B cell (primary cell): ENCODE measurements around the gene ADAMTS17. TPM values are rescaled to one million over a fixed set of nuclear protein-coding genes. Genes with fewer than 3 reads are reported as not detected.

ENCODE experiments used
- ATAC-seq: fragments of 200-7000 bp; cut with Tn5 transposase; one replicate; pipeline ENCODE4 v1.10.0; 2021; ENCODE audit warnings: low read depth, mild to moderate bottlenecking, moderate number of reproducible peaks, moderate library complexity
- CTCF ChIA-PET: fragments of 350-600 bp; sonication (Branson Sonifier 250); formaldehyde crosslinking; loops from one replicate; lab custom pipeline; 2021; ENCODE audit warnings: antibody characterized with exemption, inconsistent platforms; lab: Charles Lee
- POLR2A ChIA-PET: fragments of 350-600 bp; sonication (Branson Sonifier 250); formaldehyde crosslinking; loops from one replicate; lab custom pipeline; 2021; ENCODE audit warnings: antibody characterized with exemption; lab: Charles Lee
- DNase-seq: peaks from one replicate; pipeline ENCODE4 v3.0.0; 2013
- H2AFZ ChIP-seq: 2 replicates; pipeline ENCODE4 v1.6.1; 2012; ENCODE audit warnings: mild to moderate bottlenecking, low read depth, low read length; ENCODE audit not compliant: insufficient read depth, poor library complexity, severe bottlenecking
- H3K27ac ChIP-seq, 2 donors: 1 replicate in 1 of 2; 2 replicates in 1 of 2; pipeline ENCODE4 v1.5.1; 2012 to 2013; ENCODE audit warnings: low read length in 2 of 2, mild to moderate bottlenecking in 2 of 2, moderate library complexity in 1 of 2
- H3K27me3 ChIP-seq, 4 experiments: fragments of 200-600 bp in 1 of 4; sonication (generic) in 1 of 4; replicated peaks in 1 of 4; 1 replicate in 2 of 4; 2 replicates in 2 of 4; pipeline versions ENCODE4 v1.6.1 to v1.7.0; 2013 to 2016; ENCODE audit warnings: low read length in 3 of 4, mild to moderate bottlenecking in 2 of 4, mixed read lengths in 1 of 4, moderate library complexity in 1 of 4; ENCODE audit not compliant: insufficient read depth in 4 of 4, control insufficient read depth in 3 of 4; ENCODE audit errors: control extremely low read depth in 1 of 4
- H3K36me3 ChIP-seq, 2 experiments: replicated peaks in 1 of 2; 1 replicate in 1 of 2; 2 replicates in 1 of 2; pipeline versions ENCODE4 v1.6.1 to v1.7.1; 2013; ENCODE audit warnings: low read length in 1 of 2; ENCODE audit not compliant: insufficient read depth in 2 of 2, control insufficient read depth in 1 of 2; ENCODE audit errors: control extremely low read depth in 1 of 2, extremely low read depth in 1 of 2
- H3K4me1 ChIP-seq, 2 donors: fragments of 200-600 bp in 1 of 2; sonication (generic) in 1 of 2; 1 replicate in 1 of 2; 2 replicates in 1 of 2; pipeline versions ENCODE4 v1.5.1 to v1.6.1; 2013 to 2017; ENCODE audit warnings: low read length in 2 of 2; ENCODE audit not compliant: control insufficient read depth in 2 of 2, insufficient read depth in 2 of 2
- H3K4me2 ChIP-seq: replicated peaks from 2 replicates; pipeline ENCODE3; 2012; ENCODE audit warnings: mild to moderate bottlenecking, low read depth, low read length; ENCODE audit not compliant: poor library complexity, severe bottlenecking
- H3K4me3 ChIP-seq, 5 experiments: fragments of 200-600 bp in 1 of 5; sonication (generic) in 1 of 5; 1 replicate in 3 of 5; 2 replicates in 2 of 5; pipeline versions ENCODE4 v1.5.1 to v1.7.0; 2011 to 2016; ENCODE audit warnings: low read length in 4 of 5, mild to moderate bottlenecking in 4 of 5, low read depth in 2 of 5, control low read depth in 1 of 5, moderate library complexity in 1 of 5; ENCODE audit not compliant: insufficient read depth in 1 of 5; ENCODE audit errors: control extremely low read depth in 1 of 5, extremely low read depth in 1 of 5
- H3K79me2 ChIP-seq: fragments of 200-600 bp; sonication (generic); one replicate; pipeline ENCODE4 v1.6.0; 2016; ENCODE audit warnings: low read length; ENCODE audit not compliant: control insufficient read depth, insufficient read depth
- H3K9ac ChIP-seq: fragments of 200-600 bp; sonication (generic); 2 replicates; pipeline ENCODE4 v1.6.1; 2017; ENCODE audit warnings: mild to moderate bottlenecking, low read length, moderate library complexity
- H3K9me3 ChIP-seq, 3 donors: one replicate each; pipeline versions ENCODE4 v1.6.1 to v1.7.1; 2013; ENCODE audit warnings: low read length in 2 of 3; ENCODE audit not compliant: control insufficient read depth in 2 of 3, insufficient read depth in 1 of 3; ENCODE audit errors: control extremely low read depth in 1 of 3
- H4K20me1 ChIP-seq: 2 replicates; pipeline ENCODE4 v1.6.0; 2012; ENCODE audit warnings: mild to moderate bottlenecking, low read length; ENCODE audit not compliant: insufficient read depth, control insufficient read depth, poor library complexity, severe bottlenecking
- H3K27ac Mint-ChIP-seq: one replicate; pipeline ENCODE4 v1.8.0; 2021; ENCODE audit warnings: mixed read lengths
- H3K27me3 Mint-ChIP-seq: one replicate; pipeline ENCODE4 v1.8.0; 2021; ENCODE audit warnings: mixed read lengths
- H3K4me1 Mint-ChIP-seq: one replicate; pipeline ENCODE4 v1.8.0; 2021; ENCODE audit warnings: mixed read lengths
- H3K4me3 Mint-ChIP-seq: one replicate; pipeline ENCODE4 v1.8.0; 2021; ENCODE audit warnings: mixed read lengths
- H3K9me3 Mint-ChIP-seq: one replicate; pipeline ENCODE4 v1.8.0; 2022; ENCODE audit warnings: mixed read lengths; ENCODE audit not compliant: insufficient read depth
- EZH2 ChIP-seq: IDR thresholded peaks from 2 replicates; pipeline ENCODE4 v1.6.1; 2012; ENCODE audit warnings: borderline replicate concordance, low read depth, mild to moderate bottlenecking, moderate library complexity, low read length; ENCODE audit not compliant: insufficient read depth, poor library complexity, severe bottlenecking
- WGBS: methylation state at CpG from one replicate; pipeline ENCODE4 v1.1.5; 2013; ENCODE audit warnings: missing lambda C conversion rate; ENCODE audit not compliant: insufficient coverage; 5-methylcytosine and 5-hydroxymethylcytosine counted together
- intact Hi-C: fragments of 100-400 bp; cut with micrococcal nuclease; formaldehyde crosslinking; loops from one replicate; pipeline ENCODE4 v1.10.0; 2022
- polyA plus RNA-seq: library from polyadenylated mRNA; depleted of rRNA; stranded (reverse); fragments of >200 nt; gene quantifications from 2 replicates; pipeline ENCODE4 v1.2.3, GENCODE V29; 2012
- total RNA-seq, 2 donors: library from RNA; stranded (reverse); fragments of 120-200 nt in 1 of 2; gene quantifications; 1 replicate in 1 of 2; 2 replicates in 1 of 2; pipeline versions ENCODE4 v1.2.3 to v1.2.4, GENCODE V29; 2013 to 2022
- TF ChIP-seq, protein P1 (sequence below): fragments of 200-600 bp; IDR thresholded peaks from one replicate; pipeline ENCODE4 v1.8.0; 2022; ENCODE audit warnings: antibody characterized with exemption, mild to moderate bottlenecking

ADAMTS17 gene
- total and polyA plus RNA-seq, 2 donors (not counting 1 experiment from before 2014, with no cell fraction given), result 0.10 TPM; not detected in 1

DNA sequence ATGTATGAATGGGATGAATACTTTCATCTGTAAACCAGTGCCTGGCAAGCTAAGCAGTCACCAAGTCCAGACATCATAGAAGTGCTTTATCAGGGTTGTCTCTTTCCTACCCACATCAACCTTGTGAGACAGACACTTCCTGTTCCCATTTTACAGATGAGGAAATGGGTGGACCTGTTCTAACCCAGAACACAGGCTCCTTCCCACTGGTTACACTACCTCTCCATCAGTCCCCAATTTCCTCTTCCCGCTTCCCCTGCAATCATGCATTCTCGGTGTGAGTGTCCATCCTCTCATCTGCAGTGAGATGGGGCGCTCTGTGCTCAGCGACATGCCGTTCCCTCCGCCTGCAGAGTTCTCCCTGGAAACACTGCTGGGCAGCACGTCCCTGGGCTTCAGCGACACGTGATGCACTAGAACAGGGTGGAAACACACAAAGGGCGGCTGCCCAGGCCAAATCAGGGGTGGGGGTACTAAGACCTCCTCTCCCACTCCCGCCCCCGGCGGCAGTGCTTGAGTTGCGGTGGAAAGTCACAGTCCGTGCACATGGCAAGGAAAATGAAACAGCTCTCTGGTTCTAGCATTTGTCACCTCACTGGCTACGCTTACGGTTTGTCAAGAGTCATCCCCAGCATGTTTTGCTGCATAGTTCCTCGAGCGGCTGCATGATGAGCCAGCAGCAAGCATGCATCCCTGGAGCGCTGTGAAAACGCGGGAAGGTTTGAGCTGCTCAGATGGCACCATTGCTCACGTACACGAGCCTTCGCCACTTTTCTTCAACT, 201.1 kb downstream of the ADAMTS17 start:
- 85% methylated on average over 25 of the region's 25 CpGs for WGBS
- no peak for DNase-seq
- ChIA-PET POLR2A (no interaction called here), CTCF (no interaction called here)
- Histone ChIP-seq H4K20me1 (no peaks in the 10 kb centered on the region), H3K4me2 (no peak overlapping the region), H3K4me3 (no peak overlapping the region), H3K27ac (no peak overlapping the region), H3K36me3 (no peaks in the 10 kb centered on the region), H3K79me2 (no peaks in the 10 kb centered on the region), H3K9me3 (peaks cover 0 to 1% (median 0%) of the 10 kb centered on the region in 3 donors), H3K4me1 (no peaks in the 10 kb centered on the region), H2AFZ (no peak overlapping the region), H3K27me3 (peaks cover 0 to 3% (median 0%) of the 10 kb centered on the region in 4 experiments), H3K9ac (no peak overlapping the region)
- intact Hi-C loops, result no loop called here
- H3K4me3 Mint-ChIP-seq, result no peak overlapping the region
- no peaks in the 10 kb centered on the region for H3K4me1 Mint-ChIP-seq
- no peaks in the 10 kb centered on the region for H3K9me3 Mint-ChIP-seq
- no peak overlapping the region for H3K27ac Mint-ChIP-seq
- H3K27me3 Mint-ChIP-seq, result peaks cover 11% of the 10 kb centered on the region
- no peak for ATAC-seq
- TF ChIP-seq, protein P1, sequence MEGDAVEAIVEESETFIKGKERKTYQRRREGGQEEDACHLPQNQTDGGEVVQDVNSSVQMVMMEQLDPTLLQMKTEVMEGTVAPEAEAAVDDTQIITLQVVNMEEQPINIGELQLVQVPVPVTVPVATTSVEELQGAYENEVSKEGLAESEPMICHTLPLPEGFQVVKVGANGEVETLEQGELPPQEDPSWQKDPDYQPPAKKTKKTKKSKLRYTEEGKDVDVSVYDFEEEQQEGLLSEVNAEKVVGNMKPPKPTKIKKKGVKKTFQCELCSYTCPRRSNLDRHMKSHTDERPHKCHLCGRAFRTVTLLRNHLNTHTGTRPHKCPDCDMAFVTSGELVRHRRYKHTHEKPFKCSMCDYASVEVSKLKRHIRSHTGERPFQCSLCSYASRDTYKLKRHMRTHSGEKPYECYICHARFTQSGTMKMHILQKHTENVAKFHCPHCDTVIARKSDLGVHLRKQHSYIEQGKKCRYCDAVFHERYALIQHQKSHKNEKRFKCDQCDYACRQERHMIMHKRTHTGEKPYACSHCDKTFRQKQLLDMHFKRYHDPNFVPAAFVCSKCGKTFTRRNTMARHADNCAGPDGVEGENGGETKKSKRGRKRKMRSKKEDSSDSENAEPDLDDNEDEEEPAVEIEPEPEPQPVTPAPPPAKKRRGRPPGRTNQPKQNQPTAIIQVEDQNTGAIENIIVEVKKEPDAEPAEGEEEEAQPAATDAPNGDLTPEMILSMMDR, result no peak
- TF ChIP-seq EZH2, result no peak

DNA sequence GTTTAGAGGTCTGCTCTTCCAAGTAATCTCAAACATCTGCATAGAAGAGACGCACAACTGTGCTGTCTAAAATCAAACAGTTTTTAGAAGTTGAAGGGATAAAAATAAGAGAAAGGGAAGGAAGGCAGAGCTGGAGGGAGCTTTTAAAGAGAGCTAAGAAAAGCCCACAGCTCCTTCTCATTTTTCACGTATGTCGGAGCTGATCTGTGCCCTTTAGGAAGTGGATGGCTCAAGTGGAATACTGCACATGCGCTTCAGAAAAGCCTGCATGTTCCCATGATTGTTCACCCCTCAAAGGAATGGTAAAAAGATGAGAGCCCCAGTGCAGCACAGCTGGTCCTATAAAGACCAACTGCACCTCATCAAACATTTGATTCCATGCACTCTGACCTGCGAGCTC, 207.2 kb downstream of the ADAMTS17 start:
- Mint-ChIP-seq H3K4me1 (no peaks in the 10 kb centered on the region), H3K9me3 (no peaks in the 10 kb centered on the region), H3K4me3 (no peak overlapping the region), H3K27me3 (peaks cover 8% of the 10 kb centered on the region), H3K27ac (no peak overlapping the region)
- ChIA-PET POLR2A (no interaction called here), CTCF (no interaction called here)
- H3K4me2 ChIP-seq, result no peak overlapping the region
- intact Hi-C loops, result no loop called here
- WGBS, result 20% methylated on average over 1 of the region's 5 CpGs
- H3K27ac ChIP-seq, result no peak overlapping the region
- H3K4me1 ChIP-seq, result no peaks in the 10 kb centered on the region
- DNase-seq, result no peak
- ATAC-seq, result no peak
- TF ChIP-seq EZH2, result no peak
- TF ChIP-seq, protein P1, result no peak
- H3K4me3 ChIP-seq, result no peak overlapping the region
- no peaks in the 10 kb centered on the region for H3K79me2 ChIP-seq
- no peak overlapping the region for H3K9ac ChIP-seq
- H3K27me3 ChIP-seq, result peaks cover 0 to 3% (median 0%) of the 10 kb centered on the region in 4 experiments
- no peak overlapping the region for H2AFZ ChIP-seq
- no peaks in the 10 kb centered on the region for H3K36me3 ChIP-seq
- H4K20me1 ChIP-seq, result no peaks in the 10 kb centered on the region
- H3K9me3 ChIP-seq, result peaks cover 0 to 4% (median 0%) of the 10 kb centered on the region in 3 donors
